Activated naive CD4-positive, alpha-beta T cell treated with anti-CD3 and anti-CD28 coated beads, Interleukin-2, amount 50 U/mL, for 72 hours (primary cell): ENCODE data around the gene RPS25. TPM values are rescaled to one million over a fixed set of nuclear protein-coding genes. Genes with fewer than 3 reads are reported as not detected.
"Not testable (repeated sequence)": the region's sequence is repeated elsewhere in the genome, so short reads cannot be mapped to it uniquely, and the experiment has no call there.

Experiments
- ATAC-seq, 2 donors: fragments of 150-1000 bp; cut with Tn5 transposase; 2 replicates each; pipeline ENCODE4 v1.10.0; 2021; ENCODE audit warnings: mild to moderate bottlenecking in 2 of 2, moderate library complexity in 2 of 2
- DNase-seq, 2 donors: peaks; one replicate each; pipeline ENCODE4 v3.0.0; 2021 to 2022; ENCODE audit warnings: low spot score in 2 of 2
- H3K27ac Mint-ChIP-seq, 2 donors: one replicate each; pipeline ENCODE4 v1.8.0; 2022; ENCODE audit warnings: mild to moderate bottlenecking in 2 of 2, mixed read lengths in 2 of 2
- H3K36me3 Mint-ChIP-seq, 2 donors: one replicate each; pipeline ENCODE4 v1.8.0; 2022; ENCODE audit warnings: mixed read lengths in 2 of 2
- H3K9me3 Mint-ChIP-seq, 2 donors: one replicate each; pipeline ENCODE4 v1.8.0; 2022; ENCODE audit warnings: mixed read lengths in 2 of 2
- total RNA-seq, 2 donors: library from RNA; stranded (reverse); gene quantifications; one replicate each; pipeline ENCODE4 v1.2.3, GENCODE V29; 2022

The RPS25 gene
- total RNA-seq, 2 donors from 2014 or later, result 1,843 to 2,330 TPM

DNA sequence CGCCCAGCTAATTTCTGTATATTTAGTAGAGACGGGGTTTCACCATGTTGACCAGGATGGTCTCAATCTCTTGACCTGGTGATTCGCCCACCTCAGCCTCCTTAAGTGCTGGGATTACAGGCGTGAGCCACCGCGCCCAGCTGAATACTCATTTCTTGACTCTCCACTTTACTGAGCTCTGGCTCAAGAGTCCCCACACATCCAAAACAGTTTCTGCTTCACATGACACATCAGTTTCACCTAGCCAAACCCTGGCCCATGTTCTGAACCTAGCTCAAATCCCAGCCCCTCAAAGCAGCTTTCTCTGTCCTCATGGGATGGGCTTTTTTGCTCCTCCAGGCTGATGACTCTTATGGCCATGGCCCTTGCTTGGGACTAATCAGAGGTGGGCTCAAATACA lies 29.1 kb upstream of the RPS25 start:
- peak; percentile 66 to 72 for ATAC-seq
- no peak for DNase-seq
- no peaks in the 10 kb centered on the region for H3K9me3 Mint-ChIP-seq
- peak overlapping the region; percentile 53 to 79 for H3K27ac Mint-ChIP-seq
- peaks cover 16 to 30% of the 10 kb centered on the region in 2 donors for H3K36me3 Mint-ChIP-seq

- Mint-ChIP-seq H3K36me3 (peaks cover 12 to 30% of the 10 kb centered on the region in 2 donors), H3K27ac (no peak overlapping the region), H3K9me3 (no peaks in the 10 kb centered on the region)
- DNase-seq, result no peak
- ATAC-seq, result no peak
These were observed 28.3 kb upstream of the RPS25 start for GRCh38 chr11:119046489-119046888.

DNA sequence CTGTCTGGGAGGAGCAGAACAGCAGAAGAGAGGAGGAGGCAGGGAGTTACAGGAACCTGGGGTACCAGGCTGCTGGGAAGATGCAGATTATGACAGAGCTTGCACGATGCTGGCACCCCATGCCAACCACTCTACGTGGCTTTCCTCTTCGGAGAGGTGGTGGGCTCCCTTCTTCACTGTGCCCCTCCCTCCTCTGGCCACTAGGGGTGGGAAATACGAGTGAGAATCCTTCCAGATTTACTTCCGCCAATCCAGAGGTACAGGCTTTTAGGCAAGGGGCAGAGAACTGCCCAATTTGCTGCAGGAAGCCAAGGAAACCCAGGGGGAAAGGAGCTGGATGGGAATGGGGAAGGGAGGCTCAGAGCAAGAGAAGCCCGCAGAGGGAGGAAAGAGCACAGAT lies 26.6 kb upstream of the RPS25 start:
- H3K9me3 Mint-ChIP-seq, result no peaks in the 10 kb centered on the region
- ATAC-seq (no peak), DNase-seq (no peak)
- H3K36me3 Mint-ChIP-seq, result peaks cover 12 to 26% of the 10 kb centered on the region in 2 donors
- peak overlapping the region in 1 of 2 donors; percentile 51 for H3K27ac Mint-ChIP-seq

DNA sequence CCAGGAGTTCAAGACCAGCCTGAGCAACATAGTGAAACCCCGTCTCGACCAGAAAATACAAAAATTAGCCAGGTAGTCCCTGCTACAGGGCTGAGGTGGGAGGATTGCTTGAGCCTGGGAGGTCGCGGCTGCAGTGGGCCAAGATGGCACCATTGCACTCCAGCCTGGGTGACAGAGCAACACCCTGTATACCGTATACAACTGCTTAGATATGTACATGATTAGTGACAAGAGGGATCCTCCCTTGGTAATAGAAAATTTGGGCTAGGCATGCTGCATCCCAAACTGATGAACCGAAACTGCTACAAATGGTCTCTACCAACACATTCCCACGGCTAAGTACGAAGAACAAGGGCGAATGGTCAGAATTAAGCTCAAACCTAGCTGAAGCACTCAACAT lies 24.8 kb upstream of the RPS25 start:
- Mint-ChIP-seq H3K36me3 (peaks cover 5 to 13% of the 10 kb centered on the region in 2 donors), H3K9me3 (no peaks in the 10 kb centered on the region), H3K27ac (no peak overlapping the region)
- no peak for DNase-seq
- ATAC-seq, result no peak

DNA sequence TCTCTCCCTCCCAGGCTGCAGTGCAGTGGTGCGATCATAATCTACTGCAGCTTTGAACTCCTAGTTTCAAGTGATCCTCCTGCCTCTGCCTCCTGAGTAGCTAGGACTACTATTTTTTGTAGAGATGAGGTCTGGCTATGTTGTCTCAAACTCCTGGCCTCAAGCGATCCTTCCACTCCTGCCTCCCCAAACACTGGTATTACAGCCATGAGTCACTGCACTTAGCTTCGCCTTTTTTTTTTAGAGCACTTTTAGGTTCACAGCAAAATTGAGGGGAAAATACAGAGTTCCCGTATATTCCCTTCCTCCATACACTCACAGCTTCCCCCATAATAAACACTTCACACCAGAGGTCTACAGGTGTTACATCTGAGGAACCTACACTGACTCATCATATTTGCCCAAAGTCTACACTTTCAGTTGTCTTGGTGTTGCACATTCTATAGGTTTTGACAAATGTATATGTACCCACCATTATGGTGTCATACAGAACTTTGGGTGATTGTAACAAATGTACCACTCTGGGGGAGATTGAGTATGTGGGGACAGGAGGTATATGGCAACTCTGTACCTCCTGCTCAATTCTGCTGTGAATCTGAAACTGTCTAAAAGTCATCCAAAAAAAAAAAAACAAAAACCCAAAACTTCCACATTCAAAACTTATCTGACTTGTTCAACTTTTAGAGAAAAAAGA lies 23.8 kb upstream of the RPS25 start:
- peak; percentile 62 to 87 for ATAC-seq
- no peaks in the 10 kb centered on the region for H3K9me3 Mint-ChIP-seq
- DNase-seq, result no peak
- H3K27ac Mint-ChIP-seq, result no peak overlapping the region
- peaks cover 0 to 7% of the 10 kb centered on the region in 2 donors for H3K36me3 Mint-ChIP-seq

- not testable (repeated sequence) for H3K27ac Mint-ChIP-seq, ATAC-seq, H3K36me3 Mint-ChIP-seq, DNase-seq, H3K9me3 Mint-ChIP-seq
These were observed 21.3 kb upstream of the RPS25 start for GRCh38 chr11:119039471-119039870.

DNA sequence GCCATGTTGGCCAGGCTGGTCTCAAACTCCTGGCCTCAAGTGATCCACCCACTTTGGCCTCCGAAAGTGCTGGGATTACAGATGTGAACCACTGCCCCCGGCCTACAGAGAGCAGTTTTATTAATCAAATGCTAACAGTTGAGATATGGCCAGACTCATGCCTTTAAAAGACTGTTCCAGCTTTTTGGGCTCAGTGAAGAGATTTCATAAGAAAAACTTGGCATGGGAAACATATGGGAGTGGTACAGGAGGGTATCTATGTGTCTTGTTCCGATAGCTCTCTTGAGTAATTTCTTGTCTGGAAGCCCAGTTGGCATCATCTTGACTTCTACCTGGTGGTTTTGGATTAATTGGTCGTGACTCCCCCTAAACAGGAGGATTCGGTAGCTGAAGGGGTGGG lies 20.7 kb upstream of the RPS25 start:
- DNase-seq (no peak), ATAC-seq (no peak)
- H3K36me3 Mint-ChIP-seq, result no peaks in the 10 kb centered on the region
- no peaks in the 10 kb centered on the region for H3K9me3 Mint-ChIP-seq
- no peak overlapping the region for H3K27ac Mint-ChIP-seq

DNA sequence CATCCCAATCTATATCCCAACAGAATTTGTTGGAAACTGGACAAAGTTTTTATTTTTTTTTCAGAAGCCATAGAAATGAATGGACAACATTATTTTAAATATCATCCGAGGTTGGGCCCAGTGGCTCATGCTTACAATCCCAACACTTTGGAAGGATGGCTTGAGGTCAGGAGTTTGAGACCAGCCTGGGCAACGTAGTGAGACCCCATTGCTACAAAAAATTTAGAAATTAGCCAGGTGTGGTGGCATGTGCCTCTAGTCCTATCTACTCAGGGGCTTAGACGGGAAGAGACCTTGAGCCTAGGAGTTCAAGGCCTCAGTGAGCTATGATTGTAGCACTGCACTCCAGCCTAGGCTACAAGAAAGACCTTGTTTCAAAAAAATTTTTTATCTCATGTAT lies 16.7 kb upstream of the RPS25 start:
- DNase-seq (no peak), ATAC-seq (no peak)
- no peak overlapping the region for H3K27ac Mint-ChIP-seq
- no peaks in the 10 kb centered on the region for H3K36me3 Mint-ChIP-seq
- H3K9me3 Mint-ChIP-seq, result no peaks in the 10 kb centered on the region

- not testable (repeated sequence) for H3K9me3 Mint-ChIP-seq, H3K27ac Mint-ChIP-seq, H3K36me3 Mint-ChIP-seq, ATAC-seq, DNase-seq
These were observed 15.3 kb upstream of the RPS25 start for GRCh38 chr11:119033421-119033820.

DNA sequence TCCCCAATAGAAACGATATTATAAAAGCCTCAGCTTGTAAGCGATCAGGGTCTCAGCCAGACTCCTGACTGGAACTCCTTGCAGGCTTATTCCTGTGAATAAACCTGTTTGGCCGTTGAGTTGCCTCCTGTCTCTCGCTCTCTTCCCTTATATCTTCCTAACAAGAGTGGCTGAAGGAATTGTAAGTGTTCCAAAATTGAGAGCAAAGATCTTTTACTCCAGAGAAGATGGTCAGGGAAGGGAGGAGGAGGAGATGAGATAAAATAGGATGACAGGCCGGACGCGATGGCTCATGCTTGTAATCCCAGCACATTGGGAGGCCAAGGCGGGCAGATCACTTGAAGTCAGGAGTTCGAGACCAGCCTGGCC lies 13.8 kb upstream of the RPS25 start:
- Mint-ChIP-seq H3K9me3 (no peaks in the 10 kb centered on the region), H3K36me3 (peaks cover 6 to 7% of the 10 kb centered on the region in 2 donors), H3K27ac (peak overlapping the region in 1 of 2 donors; percentile 84)
- DNase-seq (peak in 1 of 2 donors; percentile 41), ATAC-seq (no peak)

DNA sequence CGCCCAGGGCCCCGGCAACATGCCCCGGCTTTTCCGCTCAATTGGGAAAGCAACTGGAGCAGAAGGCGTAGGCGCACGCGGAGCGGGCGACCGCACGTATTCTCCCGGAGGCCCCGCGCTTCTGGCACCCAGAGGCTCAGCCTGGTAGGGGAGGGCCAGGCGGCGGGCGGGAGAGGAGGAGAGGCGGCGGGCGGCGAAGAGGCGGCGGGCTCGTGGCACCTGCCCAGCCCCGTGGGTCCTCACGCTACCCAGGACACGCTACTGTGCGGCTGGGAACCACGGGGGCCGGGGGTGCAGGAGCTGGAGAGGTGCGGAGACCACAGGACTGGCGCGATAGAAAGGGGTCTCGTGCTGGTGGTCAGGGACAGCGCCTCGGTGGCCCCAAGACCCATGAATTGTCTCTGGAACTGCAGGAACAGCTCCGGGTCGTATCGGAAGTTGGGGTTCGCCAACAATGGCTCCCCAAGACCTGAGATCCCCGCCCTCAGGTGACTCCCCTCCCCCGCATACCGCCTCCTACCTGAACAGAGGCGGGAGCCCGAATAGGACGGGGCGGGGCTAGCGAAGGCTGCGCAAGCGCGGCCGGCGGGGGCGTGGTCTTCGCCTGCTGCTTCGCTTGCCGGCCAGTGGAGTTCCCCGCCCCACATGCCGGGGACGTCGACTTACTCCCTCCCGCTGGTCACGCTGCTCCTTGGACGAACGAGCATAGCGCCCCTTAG lies 12.3 kb upstream of the RPS25 start, which contains the start of gene SLC37A4:
TSS of gene SLC37A4 (minus strand) at position 549 of the 719 bp plus-strand sequence.
- ATAC-seq, result peak; percentile 92 to 93

DNA sequence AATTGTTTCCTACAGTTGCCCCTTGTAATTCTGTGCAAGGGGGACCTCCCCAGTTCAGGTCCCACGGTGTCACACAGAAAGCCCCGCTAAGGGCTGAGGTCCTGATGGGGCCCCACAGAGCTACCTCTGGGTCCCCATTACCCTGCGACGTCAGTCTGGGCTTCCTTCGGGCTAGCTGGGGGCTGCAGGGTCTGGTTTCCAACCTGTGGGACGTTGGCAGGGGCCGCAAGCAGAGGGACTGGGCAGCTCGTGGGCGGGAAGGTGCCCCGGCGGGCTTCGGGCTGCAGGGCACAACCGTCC lies 11.8 kb upstream of the RPS25 start:
- H3K36me3 Mint-ChIP-seq, result peaks cover 7 to 9% of the 10 kb centered on the region in 2 donors
- no peaks in the 10 kb centered on the region for H3K9me3 Mint-ChIP-seq
- no peak for DNase-seq
- peak; percentile 13 to 25 for ATAC-seq
- H3K27ac Mint-ChIP-seq, result peak overlapping the region; percentile 16 to 84

More for the DNA sequence above, 12.3 kb upstream of the RPS25 start, which contains the start of gene SLC37A4:
- Mint-ChIP-seq H3K9me3 (no peaks in the 10 kb centered on the region), H3K27ac (peak within 1 kb of the TSS; percentile 44 to 84), H3K36me3 (peaks cover 6 to 7% of the 10 kb centered on the region in 2 donors)
- peak; percentile 99 to 100 for DNase-seq

DNA sequence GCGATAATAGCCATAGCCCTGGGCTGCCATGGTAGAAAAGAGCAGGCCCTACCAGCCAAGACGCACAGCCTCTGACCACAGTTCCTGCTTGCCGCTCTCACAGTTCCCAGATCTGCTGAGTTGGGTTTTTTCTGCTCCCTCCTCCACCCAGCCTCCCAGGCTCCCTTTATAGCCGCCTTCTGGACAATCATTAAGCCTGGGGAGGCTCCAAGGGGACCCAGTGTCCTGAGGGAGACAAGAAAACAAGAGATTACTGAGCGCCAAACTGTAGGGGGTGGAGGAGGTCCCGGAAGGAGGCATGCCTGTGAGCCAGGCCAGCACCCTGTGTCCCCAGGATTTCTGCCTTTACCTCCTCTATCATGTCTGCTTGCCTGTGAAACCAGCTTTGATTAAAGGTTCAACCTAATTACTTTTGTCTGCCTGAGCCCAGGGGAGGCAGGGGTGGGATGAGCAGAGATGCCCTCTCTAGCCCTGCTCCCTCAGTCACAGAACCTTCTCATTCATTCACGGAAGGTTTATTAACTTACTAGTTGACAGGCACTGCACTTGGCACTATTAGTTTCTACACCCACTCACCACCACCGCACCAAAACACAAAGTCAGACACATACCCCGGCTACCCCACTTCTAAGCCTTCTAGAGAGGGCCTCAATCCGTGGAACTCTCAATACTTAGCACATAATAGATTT lies 11.3 kb upstream of the RPS25 start:
- no peaks in the 10 kb centered on the region for H3K9me3 Mint-ChIP-seq
- DNase-seq (peak in 1 of 2 donors; percentile 38), ATAC-seq (peak; percentile 27 to 32)
- peaks cover 7 to 14% of the 10 kb centered on the region in 2 donors for H3K36me3 Mint-ChIP-seq
- H3K27ac Mint-ChIP-seq, result peak overlapping the region; percentile 78 to 84

- Mint-ChIP-seq H3K27ac (peak overlapping the region in 1 of 2 donors; percentile 84), H3K36me3 (peaks cover 7 to 14% of the 10 kb centered on the region in 2 donors), H3K9me3 (no peaks in the 10 kb centered on the region)
- DNase-seq (no peak), ATAC-seq (no peak)
These were observed 10.9 kb upstream of the RPS25 start for GRCh38 chr11:119029069-119029339.

DNA sequence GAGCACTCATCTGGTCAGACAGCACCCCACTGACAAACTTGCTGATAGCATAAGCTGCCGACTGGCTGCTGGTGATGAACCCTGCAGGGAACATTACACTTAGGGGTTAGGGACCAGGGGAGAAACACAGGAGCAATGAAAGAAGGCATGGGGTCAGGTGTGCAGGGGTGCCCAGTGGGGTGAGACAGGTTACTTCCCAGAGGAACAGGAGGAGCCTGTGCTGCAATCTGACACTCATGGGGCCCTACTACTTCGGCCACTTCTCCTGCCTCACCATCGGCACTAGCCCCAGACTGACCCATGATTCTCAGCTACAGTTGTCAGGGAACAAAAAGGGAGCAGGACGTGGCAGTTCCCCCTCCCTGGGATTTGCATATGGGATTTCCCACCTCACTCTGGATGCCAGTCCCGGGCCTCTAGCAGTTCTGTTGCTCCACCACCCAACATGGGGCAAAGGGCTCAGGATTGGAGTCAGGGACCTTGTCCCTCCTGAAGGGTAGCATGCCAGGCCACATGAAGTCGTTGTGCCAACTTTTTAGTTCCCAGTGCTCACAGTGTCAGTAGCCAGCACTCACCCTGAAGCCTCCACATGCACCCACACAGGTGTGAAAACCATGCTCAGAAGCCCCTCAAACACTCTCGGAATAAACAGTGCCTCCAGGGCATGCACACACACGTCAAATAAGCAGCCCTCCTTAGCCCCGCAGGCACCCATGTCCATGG lies 10.4 kb upstream of the RPS25 start:
- DNase-seq (no peak), ATAC-seq (no peak)
- Mint-ChIP-seq H3K9me3 (no peaks in the 10 kb centered on the region), H3K36me3 (peaks cover 7 to 17% of the 10 kb centered on the region in 2 donors), H3K27ac (peak overlapping the region in 1 of 2 donors; percentile 84)

DNA sequence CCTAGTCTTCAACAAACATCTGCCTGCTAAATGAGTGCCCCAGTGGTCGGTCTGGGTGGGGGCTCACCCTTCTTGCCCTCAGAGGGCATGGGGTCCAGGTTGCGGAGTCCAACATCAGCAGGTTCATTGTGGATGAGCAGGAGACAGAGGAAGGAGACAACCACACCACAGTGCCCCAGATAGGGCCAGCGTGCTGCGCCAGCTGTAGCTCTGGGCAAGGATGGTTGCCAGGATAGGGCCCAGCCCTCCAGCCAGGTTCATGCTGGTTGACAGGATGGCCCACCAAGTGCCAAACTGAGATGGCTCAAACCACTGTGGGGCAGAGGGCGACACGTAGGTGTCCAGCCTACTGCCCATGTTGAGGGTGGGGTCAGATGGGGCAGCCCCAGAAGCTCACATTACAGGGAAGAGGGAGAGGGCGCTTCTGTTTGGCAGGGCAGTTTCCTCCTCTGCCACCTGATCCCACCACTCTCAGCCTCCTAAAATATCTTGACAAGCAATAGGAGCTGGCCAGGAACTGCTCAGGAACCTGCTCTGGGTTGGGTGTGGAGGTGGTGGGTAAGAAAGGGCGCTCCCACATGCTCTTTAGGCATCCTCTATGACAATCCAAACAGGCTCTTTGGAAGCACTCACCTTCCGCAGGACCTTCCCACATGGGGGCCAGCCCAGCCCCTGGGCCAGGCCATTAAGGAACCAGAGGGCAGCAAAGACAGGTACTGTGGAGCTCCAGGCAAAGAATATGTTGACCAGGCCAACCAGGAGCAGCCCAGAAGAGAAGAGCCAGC lies 9.6 kb upstream of the RPS25 start:
- Mint-ChIP-seq H3K9me3 (no peaks in the 10 kb centered on the region), H3K27ac (no peak overlapping the region), H3K36me3 (peaks cover 7 to 21% of the 10 kb centered on the region in 2 donors)
- ATAC-seq (no peak), DNase-seq (no peak)
